Naive B cell (primary cell): Measurements from ENCODE around the gene SPDYE18. TPM values are rescaled to one million over a fixed set of nuclear protein-coding genes. Genes with fewer than 3 reads are reported as not detected.
"Not testable (repeated sequence)": the region's sequence is repeated elsewhere in the genome, so short reads cannot be mapped to it uniquely, and the experiment has no call there.

ENCODE experiments used
- ATAC-seq, 2 donors: fragments of 150-1000 bp; cut with Tn5 transposase; 2 replicates each; pipeline ENCODE4 v1.10.0; 2021; ENCODE audit warnings: low read depth in 2 of 2, mild to moderate bottlenecking in 2 of 2, moderate library complexity in 2 of 2
- DNase-seq: peaks from one replicate; pipeline ENCODE4 v3.0.0; 2022
- H3K27ac Mint-ChIP-seq, 6 donors: one replicate each; pipeline ENCODE4 v1.8.0; 2020 to 2022; ENCODE audit warnings: mild to moderate bottlenecking in 6 of 6, mixed read lengths in 6 of 6, moderate library complexity in 5 of 6, inconsistent platforms in 2 of 6
- H3K27me3 Mint-ChIP-seq, 3 donors: one replicate each; pipeline ENCODE4 v1.8.0; 2021 to 2022; ENCODE audit warnings: mixed read lengths in 3 of 3, mild to moderate bottlenecking in 1 of 3
- H3K36me3 Mint-ChIP-seq, 2 donors: one replicate each; pipeline ENCODE4 v1.8.0; 2020 to 2022; ENCODE audit warnings: mixed read lengths in 2 of 2, inconsistent platforms in 1 of 2, mild to moderate bottlenecking in 1 of 2
- H3K4me1 Mint-ChIP-seq, 3 donors: one replicate each; pipeline ENCODE4 v1.8.0; 2020 to 2022; ENCODE audit warnings: mixed read lengths in 3 of 3, inconsistent platforms in 1 of 3, mild to moderate bottlenecking in 1 of 3, moderate library complexity in 1 of 3
- H3K4me3 Mint-ChIP-seq, 8 donors: one replicate each; pipeline ENCODE4 v1.8.0; 2020 to 2022; ENCODE audit warnings: mild to moderate bottlenecking in 8 of 8, mixed read lengths in 8 of 8, moderate library complexity in 8 of 8, inconsistent platforms in 2 of 8
- H3K9me3 Mint-ChIP-seq, 7 donors: one replicate each; pipeline ENCODE4 v1.8.0; 2020 to 2022; ENCODE audit warnings: mixed read lengths in 7 of 7, mild to moderate bottlenecking in 5 of 7, inconsistent platforms in 2 of 7, moderate library complexity in 1 of 7
- polyA plus RNA-seq, 6 donors: library from polyadenylated mRNA; unstranded; fragments of 300-500 nt; fragmentation: Illumina TruSeq; gene quantifications; one replicate each; pipeline ENCODE4 v1.2.3, GENCODE V29; 2021; ENCODE audit warnings: low read depth in 6 of 6

SPDYE18 gene
- polyA plus RNA-seq = under 1 TPM in 1 of 6 donors, not detected in 5; 0.34 TPM

GRCh38 chr7:77062557-77062956 lies at the start of gene SPDYE18:
SPDYE18 (minus strand) TSS chr7:77062558; CDS start chr7:77060512, 2,046 bp downstream.
- not testable (repeated sequence) for H3K4me1 Mint-ChIP-seq, H3K27me3 Mint-ChIP-seq, ATAC-seq, H3K36me3 Mint-ChIP-seq, H3K4me3 Mint-ChIP-seq, H3K9me3 Mint-ChIP-seq, DNase-seq
- H3K27ac Mint-ChIP-seq = peak within 1 kb of the TSS in 2 of 6 donors; percentile 24 to 37

- not testable (repeated sequence) for H3K9me3 Mint-ChIP-seq, H3K27me3 Mint-ChIP-seq
Measured at GRCh38 chr7:77108362-77108761, 46.0 kb upstream of the SPDYE18 start.

GRCh38 chr7:77107659-77108058 lies 45.3 kb upstream of the SPDYE18 start:
- H3K36me3 Mint-ChIP-seq, H3K4me1 Mint-ChIP-seq, H3K27me3 Mint-ChIP-seq, ATAC-seq, H3K27ac Mint-ChIP-seq, DNase-seq, H3K9me3 Mint-ChIP-seq, H3K4me3 Mint-ChIP-seq: not testable (repeated sequence)

More at GRCh38 chr7:77108362-77108761, 46.0 kb upstream of the SPDYE18 start:
- not testable (repeated sequence) for ATAC-seq, H3K36me3 Mint-ChIP-seq, H3K4me3 Mint-ChIP-seq, DNase-seq, H3K27ac Mint-ChIP-seq, H3K4me1 Mint-ChIP-seq

- H3K4me1 Mint-ChIP-seq, H3K4me3 Mint-ChIP-seq, H3K9me3 Mint-ChIP-seq, H3K27me3 Mint-ChIP-seq, H3K36me3 Mint-ChIP-seq, DNase-seq, H3K27ac Mint-ChIP-seq, ATAC-seq: not testable (repeated sequence)
Measured at GRCh38 chr7:77105904-77106303, 43.5 kb upstream of the SPDYE18 start.

- H3K4me3 Mint-ChIP-seq, H3K9me3 Mint-ChIP-seq, H3K4me1 Mint-ChIP-seq, H3K27me3 Mint-ChIP-seq, H3K27ac Mint-ChIP-seq, H3K36me3 Mint-ChIP-seq, DNase-seq, ATAC-seq: not testable (repeated sequence)
Measured at GRCh38 chr7:77102671-77103070, 40.3 kb upstream of the SPDYE18 start.

- H3K27me3 Mint-ChIP-seq, H3K4me1 Mint-ChIP-seq, DNase-seq, H3K36me3 Mint-ChIP-seq, H3K4me3 Mint-ChIP-seq, H3K9me3 Mint-ChIP-seq, H3K27ac Mint-ChIP-seq, ATAC-seq: not testable (repeated sequence)
Measured at GRCh38 chr7:77101187-77101586, 38.8 kb upstream of the SPDYE18 start.

- H3K4me3 Mint-ChIP-seq, H3K9me3 Mint-ChIP-seq: not testable (repeated sequence)
Measured at GRCh38 chr7:77100501-77100900, 38.1 kb upstream of the SPDYE18 start.

GRCh38 chr7:77092301-77092700 lies 29.9 kb upstream of the SPDYE18 start:
- not testable (repeated sequence) for H3K4me1 Mint-ChIP-seq, H3K27me3 Mint-ChIP-seq

More at GRCh38 chr7:77100501-77100900, 38.1 kb upstream of the SPDYE18 start:
- not testable (repeated sequence) for ATAC-seq, H3K4me1 Mint-ChIP-seq, H3K27ac Mint-ChIP-seq, DNase-seq, H3K27me3 Mint-ChIP-seq, H3K36me3 Mint-ChIP-seq

GRCh38 chr7:77082192-77082591 lies 19.8 kb upstream of the SPDYE18 start:
- H3K27me3 Mint-ChIP-seq, H3K4me1 Mint-ChIP-seq, DNase-seq: not testable (repeated sequence)

More at GRCh38 chr7:77092301-77092700, 29.9 kb upstream of the SPDYE18 start:
- not testable (repeated sequence) for H3K27ac Mint-ChIP-seq, H3K4me3 Mint-ChIP-seq, ATAC-seq, H3K9me3 Mint-ChIP-seq, H3K36me3 Mint-ChIP-seq, DNase-seq

GRCh38 chr7:77080236-77080635 lies 17.9 kb upstream of the SPDYE18 start:
- peak overlapping the region in 1 of 6 donors; percentile 54 for H3K27ac Mint-ChIP-seq
- not testable (repeated sequence) for H3K9me3 Mint-ChIP-seq, H3K4me1 Mint-ChIP-seq, DNase-seq, H3K4me3 Mint-ChIP-seq, H3K36me3 Mint-ChIP-seq, ATAC-seq, H3K27me3 Mint-ChIP-seq

More at GRCh38 chr7:77082192-77082591, 19.8 kb upstream of the SPDYE18 start:
- not testable (repeated sequence) for H3K9me3 Mint-ChIP-seq, ATAC-seq, H3K4me3 Mint-ChIP-seq, H3K27ac Mint-ChIP-seq, H3K36me3 Mint-ChIP-seq

- not testable (repeated sequence) for ATAC-seq, H3K27me3 Mint-ChIP-seq, DNase-seq, H3K4me3 Mint-ChIP-seq, H3K27ac Mint-ChIP-seq, H3K9me3 Mint-ChIP-seq, H3K4me1 Mint-ChIP-seq
- H3K36me3 Mint-ChIP-seq = peaks cover 10 to 11% of the 10 kb centered on the region in 2 donors
Measured at GRCh38 chr7:77079624-77080023, 17.3 kb upstream of the SPDYE18 start.

GRCh38 chr7:77079112-77079511 lies 16.8 kb upstream of the SPDYE18 start:
- not testable (repeated sequence) for ATAC-seq, H3K27ac Mint-ChIP-seq, H3K4me1 Mint-ChIP-seq, H3K9me3 Mint-ChIP-seq, H3K4me3 Mint-ChIP-seq, H3K27me3 Mint-ChIP-seq, DNase-seq
- H3K36me3 Mint-ChIP-seq = peaks cover 14 to 15% of the 10 kb centered on the region in 2 donors

GRCh38 chr7:77077060-77077459 lies 14.7 kb upstream of the SPDYE18 start:
- not testable (repeated sequence) for ATAC-seq, H3K27ac Mint-ChIP-seq, H3K4me1 Mint-ChIP-seq, H3K9me3 Mint-ChIP-seq, H3K4me3 Mint-ChIP-seq, DNase-seq, H3K27me3 Mint-ChIP-seq
- H3K36me3 Mint-ChIP-seq = peaks cover 13 to 18% of the 10 kb centered on the region in 2 donors

GRCh38 chr7:77074786-77075396 lies 12.5 kb upstream of the SPDYE18 start:
- not testable (repeated sequence) for ATAC-seq

More at GRCh38 chr7:77074786-77075396, 12.5 kb upstream of the SPDYE18 start:
- not testable (repeated sequence) for H3K27me3 Mint-ChIP-seq, H3K27ac Mint-ChIP-seq, H3K4me1 Mint-ChIP-seq, H3K4me3 Mint-ChIP-seq, DNase-seq, H3K9me3 Mint-ChIP-seq
- peaks cover 18 to 25% of the 10 kb centered on the region in 2 donors for H3K36me3 Mint-ChIP-seq
